ENCODE results near the gene MTHFD1L.

The MTHFD1L gene

GRCh38 chr6:150987855-150988464 is 122.5 kb downstream of the MTHFD1L start:
- DNase-seq = no peak
- Histone ChIP-seq H3K9me3 (no peaks in the 10 kb centered on the region), H3K36me3 (peaks cover 7% of the 10 kb centered on the region; the same call in 1 of the 2 replicates), H3K4me3 (ENCODE audit: low read depth, low read length) (no peak overlapping the region), H3K4me1 (no peaks in the 10 kb centered on the region), H3K27me3 (no peaks in the 10 kb centered on the region)
- TF ChIP-seq, protein P1, sequence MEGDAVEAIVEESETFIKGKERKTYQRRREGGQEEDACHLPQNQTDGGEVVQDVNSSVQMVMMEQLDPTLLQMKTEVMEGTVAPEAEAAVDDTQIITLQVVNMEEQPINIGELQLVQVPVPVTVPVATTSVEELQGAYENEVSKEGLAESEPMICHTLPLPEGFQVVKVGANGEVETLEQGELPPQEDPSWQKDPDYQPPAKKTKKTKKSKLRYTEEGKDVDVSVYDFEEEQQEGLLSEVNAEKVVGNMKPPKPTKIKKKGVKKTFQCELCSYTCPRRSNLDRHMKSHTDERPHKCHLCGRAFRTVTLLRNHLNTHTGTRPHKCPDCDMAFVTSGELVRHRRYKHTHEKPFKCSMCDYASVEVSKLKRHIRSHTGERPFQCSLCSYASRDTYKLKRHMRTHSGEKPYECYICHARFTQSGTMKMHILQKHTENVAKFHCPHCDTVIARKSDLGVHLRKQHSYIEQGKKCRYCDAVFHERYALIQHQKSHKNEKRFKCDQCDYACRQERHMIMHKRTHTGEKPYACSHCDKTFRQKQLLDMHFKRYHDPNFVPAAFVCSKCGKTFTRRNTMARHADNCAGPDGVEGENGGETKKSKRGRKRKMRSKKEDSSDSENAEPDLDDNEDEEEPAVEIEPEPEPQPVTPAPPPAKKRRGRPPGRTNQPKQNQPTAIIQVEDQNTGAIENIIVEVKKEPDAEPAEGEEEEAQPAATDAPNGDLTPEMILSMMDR (IDR thresholded peaks at IDR 0.05; ENCODE audit: low read depth, low read length) = no peak

DNA sequence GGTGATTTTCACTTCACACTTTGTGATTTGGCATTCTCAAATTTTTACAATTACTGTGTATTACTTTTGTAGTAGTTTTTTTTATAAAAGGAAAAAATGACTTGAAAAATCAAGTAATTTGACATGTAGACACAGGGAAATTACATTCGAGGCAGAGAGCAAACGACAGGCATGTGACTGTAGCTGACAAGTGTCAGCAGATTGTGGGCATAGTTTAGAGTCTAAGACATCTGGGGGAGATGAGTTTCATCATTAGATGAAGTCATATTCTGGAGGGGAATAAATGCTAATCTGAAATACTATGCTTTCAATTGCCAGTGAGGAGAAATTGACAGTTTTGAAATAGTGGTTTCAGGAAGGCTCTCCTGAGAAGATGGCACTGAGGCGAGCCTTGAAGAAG is 126.0 kb downstream of the MTHFD1L start:
- DNase-seq = no peak
- no peaks in the 10 kb centered on the region for H3K4me1 ChIP-seq
- H3K36me3 ChIP-seq = peaks cover 7% of the 10 kb centered on the region
- TF ChIP-seq, protein P1 (IDR thresholded peaks at IDR 0.05; ENCODE audit: low read depth, low read length) = no peak
- H3K4me3 ChIP-seq (ENCODE audit: low read depth, low read length) = no peak overlapping the region
- no peaks in the 10 kb centered on the region for H3K27me3 ChIP-seq
- H3K9me3 ChIP-seq = no peaks in the 10 kb centered on the region

DNA sequence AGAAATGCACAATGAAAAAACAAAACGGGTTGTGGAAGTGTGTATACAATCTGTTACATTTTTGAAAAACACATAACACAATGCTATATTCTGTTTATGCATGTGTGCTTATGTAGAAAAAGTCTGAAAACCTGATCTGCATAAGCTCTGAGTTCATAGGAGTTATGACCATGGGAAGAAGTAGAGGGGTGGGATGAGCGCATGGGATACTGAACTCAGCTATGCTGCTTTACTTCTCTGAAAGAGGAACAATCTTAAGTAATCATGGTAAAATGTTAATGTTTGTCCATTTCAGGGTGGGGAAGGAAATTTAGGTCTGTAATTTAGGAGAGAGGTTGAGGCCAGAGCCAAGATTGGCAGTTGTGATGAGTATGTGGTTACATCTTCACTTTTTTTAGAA is 126.8 kb downstream of the MTHFD1L start:
- no peak overlapping the region for H3K4me3 ChIP-seq (ENCODE audit: low read depth, low read length)
- DNase-seq = no peak
- H3K36me3 ChIP-seq = peaks cover 7% of the 10 kb centered on the region
- no peaks in the 10 kb centered on the region for H3K27me3 ChIP-seq
- no peaks in the 10 kb centered on the region for H3K4me1 ChIP-seq
- TF ChIP-seq, protein P1 (IDR thresholded peaks at IDR 0.05; ENCODE audit: low read depth, low read length) = no peak
- H3K9me3 ChIP-seq = no peaks in the 10 kb centered on the region

DNA sequence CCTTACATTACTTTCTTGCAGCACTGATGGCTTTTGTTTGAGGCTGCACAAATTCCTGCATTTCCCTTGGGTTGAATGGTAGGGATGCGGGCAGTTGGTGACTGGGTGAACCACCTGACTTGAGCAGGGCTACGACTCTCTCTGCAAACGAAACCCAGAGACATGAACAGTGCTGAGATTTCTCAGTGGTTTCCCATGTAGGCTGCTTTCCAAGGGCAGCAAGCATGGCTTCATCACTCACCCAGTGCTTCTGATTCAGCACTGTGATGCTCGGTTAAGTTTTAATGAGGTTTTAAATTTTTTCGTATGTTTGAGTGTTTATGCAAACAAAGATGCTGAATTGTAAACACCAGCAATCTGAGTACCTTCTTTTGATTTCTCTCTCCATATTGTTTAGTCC is 127.2 kb downstream of the MTHFD1L start:
- TF ChIP-seq, protein P1 (IDR thresholded peaks at IDR 0.05; ENCODE audit: low read depth, low read length) = no peak
- no peak overlapping the region for H3K4me3 ChIP-seq (ENCODE audit: low read depth, low read length)
- H3K4me1 ChIP-seq = no peaks in the 10 kb centered on the region
- peaks cover 7% of the 10 kb centered on the region for H3K36me3 ChIP-seq
- H3K9me3 ChIP-seq = no peaks in the 10 kb centered on the region
- H3K27me3 ChIP-seq = no peaks in the 10 kb centered on the region
- DNase-seq = no peak

DNA sequence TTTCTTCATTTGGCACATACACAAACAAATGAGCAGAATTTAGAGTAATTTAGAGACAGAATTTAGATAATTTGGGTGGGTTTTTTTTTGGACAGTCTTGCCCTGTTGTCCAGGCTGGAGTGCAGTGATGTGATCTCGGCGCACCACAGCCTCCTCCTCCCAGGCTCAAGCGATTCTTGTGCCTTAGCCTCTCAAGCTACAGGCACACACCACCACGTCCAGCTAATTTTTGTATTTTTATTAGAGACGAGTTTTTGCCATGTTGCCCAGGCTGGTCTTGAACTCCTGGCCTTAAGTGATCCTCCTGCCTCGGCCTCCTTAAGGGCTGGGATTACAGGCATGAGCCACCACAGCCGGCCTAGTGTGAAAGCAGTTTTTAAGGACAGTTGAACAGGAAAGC is 127.8 kb downstream of the MTHFD1L start:
- no peaks in the 10 kb centered on the region for H3K9me3 ChIP-seq
- TF ChIP-seq, protein P1 (IDR thresholded peaks at IDR 0.05; ENCODE audit: low read depth, low read length) = no peak
- no peaks in the 10 kb centered on the region for H3K27me3 ChIP-seq
- no peak for DNase-seq
- H3K36me3 ChIP-seq = peaks cover 7% of the 10 kb centered on the region
- no peak overlapping the region for H3K4me3 ChIP-seq (ENCODE audit: low read depth, low read length)
- no peaks in the 10 kb centered on the region for H3K4me1 ChIP-seq

DNA sequence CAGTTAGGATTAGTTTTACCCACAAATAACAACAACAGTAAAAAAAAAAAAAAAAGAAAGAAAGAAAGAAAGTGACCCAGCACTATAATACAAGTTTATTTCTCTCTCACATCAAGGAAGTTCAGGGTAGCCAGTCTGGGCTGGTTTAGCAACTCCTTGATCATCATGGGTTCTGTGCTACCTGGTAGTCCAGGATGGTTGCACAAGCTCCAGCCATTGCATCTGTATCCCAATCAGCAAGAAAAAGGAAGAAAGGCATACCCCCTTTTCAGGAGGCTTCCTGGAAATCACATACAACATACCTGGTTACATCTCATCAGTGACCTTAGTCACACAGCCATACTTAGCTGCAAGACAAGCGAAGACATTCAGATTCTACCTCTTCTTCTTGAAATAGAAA is 128.5 kb downstream of the MTHFD1L start:
- peaks cover 7% of the 10 kb centered on the region for H3K36me3 ChIP-seq
- TF ChIP-seq, protein P1 (IDR thresholded peaks at IDR 0.05; ENCODE audit: low read depth, low read length) = no peak

More for the DNA sequence above, 128.5 kb downstream of the MTHFD1L start:
- H3K27me3 ChIP-seq = no peaks in the 10 kb centered on the region
- no peaks in the 10 kb centered on the region for H3K9me3 ChIP-seq
- no peak overlapping the region for H3K4me3 ChIP-seq (ENCODE audit: low read depth, low read length)
- no peak for DNase-seq
- no peaks in the 10 kb centered on the region for H3K4me1 ChIP-seq
